Loucy (cell line): Measurements from ENCODE around the gene SYNPO.

Source experiments
- H2AFZ ChIP-seq: fragments of 200-600 bp; sonication (generic); 2 replicates; pipeline ENCODE4 v1.6.0; 2016; ENCODE audit warnings: antibody characterized with exemption, mild to moderate bottlenecking, low read length, moderate library complexity
- H3F3A ChIP-seq: fragments of 200-600 bp; 2 replicates; pipeline ENCODE4 v1.6.0; 2016; ENCODE audit warnings: antibody characterized with exemption, low read depth, mild to moderate bottlenecking
- H3K27me3 ChIP-seq: fragments of 200-600 bp; sonication (generic); 2 replicates; pipeline ENCODE4 v1.6.1; 2014; ENCODE audit warnings: low read length, mild to moderate bottlenecking; ENCODE audit not compliant: insufficient read depth, poor library complexity, severe bottlenecking
- H3K36me3 ChIP-seq: fragments of 200-600 bp; sonication (generic); 2 replicates; pipeline ENCODE4 v1.6.1; 2016; ENCODE audit warnings: low read length; ENCODE audit not compliant: insufficient read depth
- H3K4me1 ChIP-seq: fragments of 200-600 bp; sonication (generic); 2 replicates; pipeline ENCODE4 v1.5.1; 2014; ENCODE audit warnings: low read length, mild to moderate bottlenecking; ENCODE audit not compliant: insufficient read depth, poor library complexity, severe bottlenecking
- H3K4me2 ChIP-seq: fragments of 200-600 bp; sonication (generic); 2 replicates; pipeline ENCODE4 v1.6.0; 2014; ENCODE audit warnings: antibody characterized with exemption, low read length, low read depth, mild to moderate bottlenecking; ENCODE audit not compliant: poor library complexity, severe bottlenecking
- H3K4me3 ChIP-seq: fragments of 200-600 bp; sonication (generic); 2 replicates; pipeline ENCODE4 v1.5.1; 2014; ENCODE audit warnings: low read length, mild to moderate bottlenecking, mixed read lengths; ENCODE audit not compliant: poor library complexity, severe bottlenecking
- H3K79me2 ChIP-seq: fragments of 200-600 bp; sonication (generic); 2 replicates; pipeline ENCODE4 v1.6.1; 2014; ENCODE audit warnings: low read length; ENCODE audit not compliant: insufficient read depth
- H3K9ac ChIP-seq: fragments of 200-600 bp; sonication (generic); 2 replicates; pipeline ENCODE4 v1.6.0; 2014; ENCODE audit warnings: mild to moderate bottlenecking, low read depth, low read length, moderate library complexity; ENCODE audit not compliant: poor library complexity, severe bottlenecking
- H3K9me2 ChIP-seq: fragments of 200-600 bp; sonication (generic); replicated peaks from 2 replicates; pipeline ENCODE4 v1.6.1; 2016; ENCODE audit warnings: low read depth, low read length, mixed read lengths
- H3K9me3 ChIP-seq: fragments of 200-600 bp; sonication (generic); 2 replicates; pipeline ENCODE4 v1.6.1; 2014; ENCODE audit warnings: mild to moderate bottlenecking, antibody characterized with exemption, low read length, low read depth; ENCODE audit not compliant: insufficient read depth
- H4K20me1 ChIP-seq: fragments of 200-600 bp; sonication (generic); 2 replicates; pipeline ENCODE4 v1.6.0; 2014; ENCODE audit warnings: antibody characterized with exemption, low read length, mild to moderate bottlenecking; ENCODE audit not compliant: insufficient read depth, poor library complexity, severe bottlenecking
- CTCF ChIP-seq: fragments of 200-600 bp; sonication (generic); conservative IDR thresholded peaks from 2 replicates; pipeline ENCODE4 v1.5.1; 2014; ENCODE audit warnings: mild to moderate bottlenecking, antibody characterized with exemption, low read length
- EZH2phosphoT487 ChIP-seq: fragments of 200-600 bp; IDR thresholded peaks from 2 replicates; pipeline ENCODE4 v1.6.1; 2018; ENCODE audit warnings: antibody characterized with exemption, mild to moderate bottlenecking, moderate library complexity, borderline replicate concordance

SYNPO gene

GRCh38 chr5:150648294-150649107 lies 8.0 kb downstream of the SYNPO start:
- no peak overlapping the region for H3K4me3 ChIP-seq
- H3K9me2 ChIP-seq: no peaks in the 10 kb centered on the region
- H3K9me3 ChIP-seq: no peaks in the 10 kb centered on the region
- H3F3A ChIP-seq: no peaks in the 10 kb centered on the region
- H3K9ac ChIP-seq: no peak overlapping the region
- no peak for TF ChIP-seq CTCF
- no peak for TF ChIP-seq EZH2phosphoT487
- no peaks in the 10 kb centered on the region for H4K20me1 ChIP-seq
- no peaks in the 10 kb centered on the region for H3K36me3 ChIP-seq
- H2AFZ ChIP-seq: no peak overlapping the region
- H3K27me3 ChIP-seq: no peaks in the 10 kb centered on the region
- no peaks in the 10 kb centered on the region for H3K4me1 ChIP-seq
- H3K79me2 ChIP-seq: no peaks in the 10 kb centered on the region
- H3K4me2 ChIP-seq: no peak overlapping the region

- H3F3A ChIP-seq: no peaks in the 10 kb centered on the region
- H3K79me2 ChIP-seq: no peaks in the 10 kb centered on the region
- no peaks in the 10 kb centered on the region for H3K4me1 ChIP-seq
- H3K9ac ChIP-seq: no peak overlapping the region
- no peaks in the 10 kb centered on the region for H3K9me2 ChIP-seq
- H2AFZ ChIP-seq: no peak overlapping the region
- H3K27me3 ChIP-seq: no peaks in the 10 kb centered on the region
- H3K36me3 ChIP-seq: no peaks in the 10 kb centered on the region
- H4K20me1 ChIP-seq: no peaks in the 10 kb centered on the region
- TF ChIP-seq EZH2phosphoT487 (no peak), CTCF (no peak)
- no peak overlapping the region for H3K4me2 ChIP-seq
- H3K4me3 ChIP-seq: no peak overlapping the region
- H3K9me3 ChIP-seq: no peaks in the 10 kb centered on the region
These were observed 8.9 kb downstream of the SYNPO start for GRCh38 chr5:150649108-150650020.

DNA sequence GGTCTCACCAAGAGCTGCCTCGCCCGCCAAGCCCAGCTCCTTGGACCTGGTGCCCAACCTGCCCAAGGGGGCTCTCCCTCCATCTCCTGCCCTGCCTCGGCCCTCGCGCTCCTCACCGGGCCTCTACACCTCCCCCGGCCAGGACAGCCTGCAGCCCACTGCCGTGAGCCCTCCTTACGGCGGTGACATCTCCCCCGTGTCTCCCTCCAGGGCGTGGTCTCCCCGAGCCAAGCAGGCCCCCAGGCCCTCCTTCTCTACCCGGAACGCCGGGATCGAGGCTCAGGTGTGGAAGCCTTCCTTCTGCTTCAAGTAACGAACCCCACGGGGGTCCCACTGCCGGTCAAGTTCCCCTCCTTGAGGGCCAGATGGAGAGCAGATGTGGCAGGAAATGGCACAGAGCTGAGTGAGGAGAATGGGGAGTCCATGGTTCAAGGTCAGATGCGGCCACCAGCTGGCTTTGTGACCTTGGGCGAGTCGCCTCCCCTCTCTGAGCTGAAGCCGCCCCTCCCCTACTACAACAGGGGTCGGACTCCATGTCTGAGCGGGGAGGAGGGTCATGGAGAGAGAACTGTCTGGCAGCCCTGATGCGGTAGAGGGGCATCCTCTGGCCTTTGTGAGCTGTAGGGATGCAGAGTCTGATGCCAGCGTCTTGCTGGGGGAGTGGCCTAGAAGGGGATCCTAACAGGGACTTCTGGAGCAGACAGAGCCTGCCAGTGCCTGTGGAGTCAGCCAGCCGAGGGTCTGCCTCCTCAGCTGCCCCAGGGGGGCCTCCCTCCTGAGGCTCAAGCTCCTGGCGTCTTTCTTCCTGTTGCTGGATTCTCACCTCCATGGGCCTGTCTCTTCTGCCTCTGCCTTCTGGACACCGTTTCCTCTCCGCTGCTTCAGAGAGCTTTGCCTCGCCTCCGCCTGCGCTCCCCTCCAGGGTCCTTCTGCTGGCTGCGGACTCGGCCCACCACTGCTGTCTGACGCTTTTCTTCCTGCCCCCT lies 9.9 kb downstream of the SYNPO start:
- H3K4me2 ChIP-seq: no peak overlapping the region
- H3K9ac ChIP-seq: no peak overlapping the region

More for the DNA sequence above, 9.9 kb downstream of the SYNPO start:
- no peaks in the 10 kb centered on the region for H3K9me3 ChIP-seq
- no peaks in the 10 kb centered on the region for H3K27me3 ChIP-seq
- TF ChIP-seq CTCF (no peak), EZH2phosphoT487 (no peak)
- no peaks in the 10 kb centered on the region for H3K4me1 ChIP-seq
- no peaks in the 10 kb centered on the region for H3K9me2 ChIP-seq
- no peaks in the 10 kb centered on the region for H3K79me2 ChIP-seq
- H4K20me1 ChIP-seq: no peaks in the 10 kb centered on the region
- H2AFZ ChIP-seq: no peak overlapping the region
- H3K36me3 ChIP-seq: no peaks in the 10 kb centered on the region
- H3F3A ChIP-seq: no peaks in the 10 kb centered on the region
- H3K4me3 ChIP-seq: no peak overlapping the region
